HG02870 (cell line): Measurements from ENCODE around the gene S100A1.

ENCODE experiments used
- ATAC-seq: cut with Tn5 transposase; IDR thresholded peaks from one replicate; pipeline ENCODE4 v1.9.1; 2021; ENCODE audit warnings: mild to moderate bottlenecking, moderate library complexity; ENCODE audit not compliant: unreplicated experiment

S100A1 gene

DNA sequence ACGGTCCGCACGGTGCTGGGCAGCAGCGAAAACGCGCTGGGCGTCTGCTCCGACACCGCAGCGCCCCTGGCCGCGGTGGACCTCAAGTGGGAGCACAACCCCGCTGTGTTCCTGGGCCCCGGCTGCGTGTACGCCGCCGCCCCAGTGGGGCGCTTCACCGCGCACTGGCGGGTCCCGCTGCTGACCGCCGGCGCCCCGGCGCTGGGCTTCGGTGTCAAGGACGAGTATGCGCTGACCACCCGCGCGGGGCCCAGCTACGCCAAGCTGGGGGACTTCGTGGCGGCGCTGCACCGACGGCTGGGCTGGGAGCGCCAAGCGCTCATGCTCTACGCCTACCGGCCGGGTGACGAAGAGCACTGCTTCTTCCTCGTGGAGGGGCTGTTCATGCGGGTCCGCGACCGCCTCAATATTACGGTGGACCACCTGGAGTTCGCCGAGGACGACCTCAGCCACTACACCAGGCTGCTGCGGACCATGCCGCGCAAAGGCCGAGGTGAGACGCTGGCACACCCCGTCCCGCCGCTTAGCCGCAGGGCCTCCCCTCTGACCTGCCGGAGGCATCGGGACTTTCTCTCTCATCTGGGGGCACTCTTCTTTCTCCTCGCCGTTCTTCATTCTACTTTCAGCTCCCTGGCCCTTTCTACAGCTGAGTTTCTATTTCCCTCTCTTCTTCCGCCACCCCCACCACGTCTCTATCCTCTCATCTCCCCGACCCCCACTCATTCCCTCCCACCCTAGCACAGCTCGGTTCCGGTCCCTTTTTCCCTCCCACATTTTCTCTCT, 51.3 kb downstream of the S100A1 start:
- ATAC-seq: no peak

DNA sequence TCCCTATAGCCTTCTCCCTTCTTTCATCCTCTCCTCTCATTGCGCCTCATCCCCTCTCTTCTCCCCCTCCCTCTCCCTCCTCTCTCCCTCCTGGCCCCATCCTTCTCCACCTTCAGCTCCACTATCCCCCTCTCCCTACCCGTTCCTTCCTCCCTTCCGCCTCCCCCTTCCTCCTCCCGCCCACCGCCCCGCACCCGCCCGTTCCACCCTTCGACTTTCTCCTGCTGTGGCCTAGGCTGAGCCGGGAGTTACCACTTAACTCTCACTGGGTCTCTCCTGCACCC, 51.8 kb downstream of the S100A1 start:
- ATAC-seq: no peak
